PC-3 (cell line): ENCODE data around the gene CIDEC.

Experiments
- CTCF ChIP-seq: fragments of 300-600 bp; sonication (generic); conservative IDR thresholded peaks from 2 replicates; pipeline ENCODE4 v1.5.1; 2017; ENCODE audit warnings: antibody characterized with exemption, low read depth, mild to moderate bottlenecking, low read length
- EZH2 ChIP-seq: fragments of 300-600 bp; sonication (generic); IDR thresholded peaks from one replicate; pipeline ENCODE4 v1.6.1; 2017; ENCODE audit warnings: antibody characterized with exemption, mild to moderate bottlenecking, low read length; ENCODE audit not compliant: unreplicated experiment

GRCh38 chr3:9901967-9902366, 21.9 kb upstream of the CIDEC start:
- TF ChIP-seq CTCF (no peak), EZH2 (no peak)
